Activated gamma-delta T cell (primary cell): ENCODE results near the gene NQO2.
A peak's percentile ranks its signal among the peaks of the same experiment; 100 is the strongest.
"Not testable (repeated sequence)": the region's sequence is repeated elsewhere in the genome, so short reads cannot be mapped to it uniquely, and the experiment has no call there.

Experiments used
- DNase-seq: peaks from one replicate; lab custom pipeline; 2025; lab: John Stamatoyannopoulos, UW

NQO2 gene

DNA sequence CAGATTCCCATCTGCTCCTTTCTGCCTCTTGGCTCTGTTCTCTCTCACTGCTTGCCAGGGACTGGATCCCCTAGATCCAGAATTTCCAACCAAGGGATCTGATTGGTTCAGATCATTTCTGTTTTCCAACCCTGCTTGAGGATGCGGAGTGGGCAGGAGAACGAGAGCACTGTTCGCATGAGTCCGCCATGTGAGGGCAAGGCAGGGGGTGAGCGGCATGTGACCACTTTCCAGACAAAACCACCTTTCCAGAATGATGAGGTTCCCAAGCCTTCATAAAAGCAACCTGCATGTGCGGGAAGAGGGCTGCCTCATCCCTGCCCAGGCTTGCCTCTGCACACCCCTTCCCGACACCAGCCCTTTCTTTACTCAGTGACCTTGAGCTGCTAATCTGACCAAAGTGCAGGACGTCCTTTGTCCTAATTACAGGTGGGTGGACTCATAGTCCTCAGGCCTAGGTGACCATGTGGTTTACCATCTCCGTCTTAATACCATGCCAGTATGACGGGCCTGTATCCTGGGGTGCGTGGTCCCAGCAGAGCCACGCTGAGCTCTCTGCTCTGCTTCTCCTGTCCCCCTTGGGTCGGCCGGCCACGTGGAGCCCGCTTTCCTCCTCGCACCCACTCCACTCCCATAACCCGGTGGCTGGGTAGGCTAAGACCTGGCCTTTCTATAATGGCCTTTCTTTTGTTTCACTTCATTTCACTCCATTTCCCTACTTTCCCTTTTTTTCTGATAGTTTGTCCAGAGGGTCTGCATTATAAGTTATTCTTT is 14.4 kb downstream of the NQO2 start:
- DNase-seq, result no peak

DNA sequence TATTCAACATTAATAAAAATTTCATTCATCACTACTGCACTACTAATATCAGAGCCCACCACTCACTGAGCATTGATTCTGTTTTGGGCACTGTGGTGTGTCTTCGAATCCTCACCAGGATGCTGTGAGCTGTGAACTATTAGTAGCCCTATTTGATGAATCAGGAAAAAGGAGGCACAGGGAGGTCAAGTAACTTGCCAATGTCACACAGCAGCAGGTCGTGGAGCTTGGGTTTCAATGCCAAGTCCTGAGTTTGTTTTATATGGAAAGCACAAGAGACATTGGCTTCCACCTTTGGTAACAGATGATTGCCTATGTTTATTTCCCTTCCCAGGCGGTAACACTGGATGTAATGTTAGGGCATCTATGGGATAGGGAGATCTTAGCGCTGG is 15.0 kb downstream of the NQO2 start:
- DNase-seq, result no peak

DNA sequence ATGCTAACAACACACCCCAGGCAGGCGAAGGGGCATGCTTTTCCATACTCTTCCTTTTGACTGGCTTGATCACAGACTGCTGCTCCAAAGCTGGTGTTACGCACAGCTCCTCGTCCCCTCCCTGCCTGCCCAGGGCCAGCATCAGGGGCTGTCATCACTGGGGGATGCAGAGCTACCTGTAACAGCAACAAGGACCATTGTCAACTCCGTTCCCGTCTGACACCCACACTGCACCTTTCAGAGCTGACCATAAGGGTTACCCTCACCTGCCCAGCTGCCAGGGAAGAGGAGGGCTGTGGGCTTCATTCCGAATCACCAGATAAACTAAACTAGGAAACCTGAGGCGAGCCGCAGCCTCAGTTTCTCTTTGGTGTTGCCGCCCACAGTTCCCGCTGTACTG is 15.4 kb downstream of the NQO2 start:
- no peak for DNase-seq

DNA sequence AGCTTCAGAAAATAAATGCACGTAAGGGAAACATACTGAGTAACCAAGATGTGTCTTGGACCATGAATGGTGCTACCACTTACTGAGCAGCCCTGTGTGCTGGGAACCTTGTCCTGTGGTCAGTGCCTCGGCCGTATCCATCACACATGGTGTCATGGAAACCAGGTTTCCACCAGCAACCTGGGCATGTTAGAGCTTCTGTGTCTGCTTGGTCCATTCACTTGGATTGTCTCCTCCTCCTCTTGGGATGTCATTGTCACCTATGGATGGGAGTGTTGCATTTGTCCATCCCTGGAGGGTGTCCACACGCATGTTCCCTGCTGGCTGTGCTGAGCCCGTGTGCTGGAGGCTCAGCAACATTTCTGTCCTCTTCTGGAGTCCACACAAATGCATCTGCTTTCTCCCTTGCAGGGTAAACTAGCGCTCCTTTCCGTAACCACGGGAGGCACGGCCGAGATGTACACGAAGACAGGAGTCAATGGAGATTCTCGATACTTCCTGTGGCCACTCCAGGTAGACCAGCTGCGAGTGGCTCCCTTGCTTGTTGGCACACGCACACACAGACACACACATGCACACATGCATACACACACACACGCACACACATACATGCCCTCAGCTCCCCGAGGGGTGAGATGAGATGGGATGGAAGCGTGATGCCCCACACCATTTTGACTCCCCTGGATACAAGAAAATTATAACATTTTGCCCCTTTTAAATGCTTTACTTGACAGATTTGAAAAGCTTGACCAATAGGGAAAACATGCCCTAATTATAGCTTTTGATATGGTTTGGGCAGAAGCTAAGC is 17.0 kb downstream of the NQO2 start:
- DNase-seq, result no peak

DNA sequence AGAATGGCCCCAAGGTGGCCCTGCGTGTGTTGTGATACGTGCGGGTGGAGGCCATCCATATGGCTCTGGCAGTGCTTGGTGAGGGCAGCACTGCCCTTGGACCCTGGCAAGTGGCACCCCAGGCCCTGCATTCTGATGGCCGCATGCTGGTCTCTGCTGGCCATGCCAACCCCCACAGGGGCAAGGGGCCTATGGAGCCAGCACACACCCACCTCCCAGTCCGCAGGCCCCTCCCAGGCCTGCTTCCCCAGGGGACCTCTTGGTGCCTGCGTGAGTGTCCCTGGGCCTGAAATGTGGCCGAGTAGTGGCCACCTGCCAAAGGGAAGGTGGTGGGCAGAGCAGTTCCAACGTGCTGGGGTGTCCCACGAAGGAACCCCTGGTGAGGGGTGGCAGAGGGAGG is 17.6 kb downstream of the NQO2 start:
- no peak for DNase-seq

DNA sequence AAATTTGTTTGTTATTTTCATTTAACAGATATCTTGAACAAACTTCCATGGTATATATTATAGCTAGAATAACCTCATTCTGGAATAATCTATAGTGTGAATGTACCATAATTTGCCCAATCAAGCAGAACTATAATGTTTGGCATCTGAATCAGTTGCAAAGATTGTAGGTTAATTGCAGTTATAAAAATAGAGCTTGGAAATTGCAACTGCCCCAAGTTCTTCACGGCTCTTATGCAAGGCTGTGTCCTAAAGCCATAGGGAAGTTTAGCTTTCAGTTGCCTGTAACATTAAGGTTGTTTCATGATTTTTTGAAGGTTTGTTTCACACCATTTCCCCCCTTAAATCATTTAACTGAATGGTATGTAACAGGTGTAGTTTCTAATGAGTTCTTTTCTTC is 19.4 kb downstream of the NQO2 start:
- DNase-seq, result no peak

DNA sequence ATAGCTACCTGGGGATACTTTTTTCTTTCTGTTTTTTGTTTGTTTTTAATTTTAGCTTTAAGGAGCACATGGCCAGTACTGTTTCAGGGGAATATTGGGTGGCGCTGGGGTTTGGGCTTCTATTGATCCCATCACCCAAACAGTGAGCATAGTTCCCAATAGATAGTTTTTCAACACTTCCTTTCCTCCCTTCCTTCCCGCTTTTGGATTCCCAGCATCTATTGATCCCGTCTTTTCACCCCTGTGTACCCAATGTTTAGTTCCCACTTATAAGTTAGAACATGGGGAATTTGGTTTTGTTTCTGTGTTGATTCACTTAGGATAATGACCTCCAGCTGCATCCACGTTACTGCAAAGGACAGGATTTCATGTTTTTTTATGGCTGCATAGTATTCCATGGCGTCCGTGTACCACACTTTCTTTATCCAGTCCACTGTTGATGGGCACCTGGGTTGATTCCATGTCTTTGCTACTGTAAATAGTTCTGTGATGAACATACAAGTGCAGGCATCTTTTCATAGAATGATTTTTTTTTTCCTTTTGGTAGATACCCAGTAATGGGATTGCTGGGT is 20.1 kb downstream of the NQO2 start:
- no peak for DNase-seq

DNA sequence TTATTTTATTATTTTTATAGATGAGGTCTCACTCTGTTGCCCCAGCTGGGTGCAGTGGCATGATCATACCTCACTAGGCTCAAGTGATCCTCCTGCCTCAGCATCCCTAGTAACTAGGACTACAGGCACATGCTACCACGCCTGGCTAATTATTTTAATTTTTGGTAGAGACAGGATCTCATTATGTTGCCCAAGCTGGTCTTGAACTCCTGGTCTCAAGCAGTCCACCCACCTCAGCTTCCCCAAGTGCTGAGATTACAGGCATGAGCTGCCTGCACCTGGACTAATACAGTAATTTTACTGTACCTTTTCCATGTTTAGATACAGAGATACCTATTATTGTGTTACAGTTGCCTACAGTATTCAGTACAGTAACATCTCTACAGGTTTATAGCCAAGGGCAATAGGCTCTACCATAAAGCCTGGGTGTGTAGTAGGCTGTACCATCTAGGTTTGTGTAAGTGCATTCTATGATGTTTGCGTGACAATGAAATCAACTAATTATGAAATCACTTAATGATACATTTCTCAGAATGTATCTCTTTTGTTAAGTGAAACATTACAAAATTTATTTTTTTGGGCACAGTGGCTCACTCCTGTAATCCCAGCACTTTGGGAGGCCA is 21.4 kb downstream of the NQO2 start:
- DNase-seq, result not testable (repeated sequence)

DNA sequence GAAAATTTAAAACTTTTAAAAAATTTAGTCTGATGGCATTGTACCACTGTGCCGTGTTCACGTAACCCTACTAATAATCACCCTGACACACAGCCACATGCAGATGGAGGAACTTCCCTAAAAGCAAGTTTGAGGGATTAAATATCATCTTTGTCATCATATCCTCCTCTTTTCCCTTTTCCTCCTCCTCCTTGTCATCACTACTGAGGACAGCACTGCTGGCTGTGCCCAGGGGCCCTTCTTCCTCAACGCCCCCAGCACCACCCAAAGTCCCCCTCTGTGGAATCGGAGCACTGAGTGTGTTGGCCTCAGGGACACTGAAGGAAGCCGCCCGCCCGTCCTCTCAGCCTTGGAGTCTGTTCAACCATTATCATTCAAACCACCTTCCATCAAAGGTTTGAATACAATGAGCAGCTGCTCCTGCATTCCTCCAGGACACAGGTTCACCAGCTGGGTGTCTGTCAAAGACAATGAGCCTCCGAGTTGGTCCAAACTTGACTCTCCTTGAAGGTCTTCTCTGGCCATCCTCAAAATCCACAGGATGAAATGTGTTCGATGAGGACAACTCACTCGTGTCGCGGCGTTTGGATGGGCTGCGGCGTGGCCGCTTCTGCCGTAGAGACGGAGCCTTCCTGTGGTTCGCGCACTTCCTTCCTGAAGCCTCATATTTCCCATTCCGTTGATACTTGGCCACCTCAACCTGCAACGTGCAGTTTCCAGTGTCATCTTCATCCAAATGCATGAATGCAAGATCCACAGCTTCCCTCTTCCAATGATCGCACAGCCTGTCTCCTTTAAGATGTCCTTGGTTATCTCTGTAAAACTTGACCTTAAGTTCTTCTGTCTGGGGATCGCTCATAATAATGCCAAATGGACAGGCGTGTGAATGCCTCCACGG is 23.3 kb downstream of the NQO2 start:
- peak; percentile 28 for DNase-seq

DNA sequence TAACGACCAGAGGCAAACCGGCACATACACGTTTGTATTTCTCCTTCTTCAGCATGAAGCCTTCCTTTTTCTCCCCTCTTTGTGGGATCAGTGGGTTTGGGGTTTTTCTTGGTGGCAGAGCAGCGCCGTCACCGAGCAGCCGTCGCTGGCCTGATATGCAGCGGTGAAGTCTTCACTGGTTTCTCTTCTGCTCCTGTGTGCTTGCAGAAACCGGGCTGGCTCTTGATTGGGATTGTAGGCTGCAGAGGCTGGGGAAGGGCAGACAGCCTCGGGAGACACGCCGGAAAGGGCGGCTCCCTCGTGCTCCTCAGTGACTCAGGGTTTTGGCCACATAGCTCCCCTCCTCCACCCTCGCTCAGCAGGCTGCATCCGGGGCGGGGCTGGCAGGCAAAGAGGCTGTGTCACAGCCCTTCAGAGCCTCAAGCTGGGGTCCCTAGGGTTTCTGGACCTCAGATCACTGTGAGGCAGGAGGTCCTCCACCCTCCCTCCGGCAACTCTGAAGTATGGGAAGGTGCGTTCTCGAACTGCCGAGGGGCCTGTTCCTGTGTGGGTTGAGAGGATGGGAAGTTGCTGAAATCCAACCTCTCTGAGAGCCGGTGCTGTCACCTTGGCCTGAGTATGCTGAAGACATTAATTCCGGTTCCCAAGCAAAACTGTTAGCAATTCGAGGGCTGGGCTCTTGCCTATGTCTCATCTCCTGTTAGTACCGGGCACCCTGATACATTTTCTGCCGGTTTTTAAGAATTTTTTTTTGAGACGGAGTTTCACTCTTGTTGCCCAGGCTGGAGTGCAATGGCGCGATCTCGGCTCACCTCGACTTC is 24.2 kb downstream of the NQO2 start:
- DNase-seq, result peak; percentile 72

DNA sequence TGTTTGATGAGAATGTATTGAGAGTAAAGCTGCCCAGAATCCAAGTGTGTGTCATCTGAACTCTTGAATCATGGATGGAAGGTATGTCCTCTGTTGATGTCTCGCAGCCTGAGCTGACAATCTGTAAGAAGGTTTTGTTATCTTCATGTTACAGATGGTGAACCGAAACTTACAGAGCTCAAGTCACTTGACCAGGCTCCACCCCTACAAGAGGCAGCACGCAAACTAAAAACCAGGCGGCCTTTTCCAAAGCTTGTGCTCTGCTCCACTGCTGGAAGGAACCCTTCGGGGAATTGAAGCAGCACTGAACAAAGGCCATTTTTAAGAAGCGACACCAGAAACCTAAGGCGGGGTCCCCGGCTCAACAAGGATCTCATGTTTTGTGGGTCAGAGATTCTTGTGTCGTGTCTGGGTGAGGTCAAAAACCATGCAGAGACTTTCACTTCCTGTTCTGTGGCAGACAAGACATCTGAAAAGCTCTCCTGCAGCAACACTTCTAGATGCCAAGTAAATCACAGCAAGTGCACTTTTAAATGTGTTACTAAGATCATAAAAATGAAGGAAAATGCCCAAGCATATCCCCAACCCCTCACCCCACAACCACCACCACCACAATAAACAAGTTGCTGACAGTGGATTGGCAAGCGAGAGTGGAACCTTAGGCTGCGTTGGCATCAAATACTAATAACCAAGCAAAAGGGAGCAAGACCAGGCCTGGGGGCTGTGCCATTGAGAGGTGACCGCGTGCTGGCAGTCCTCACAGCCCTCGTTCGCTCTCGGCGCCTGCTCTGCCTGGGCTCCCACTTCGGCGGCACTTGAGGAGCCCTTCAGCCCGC is 27.3 kb downstream of the NQO2 start:
- no peak for DNase-seq

DNA sequence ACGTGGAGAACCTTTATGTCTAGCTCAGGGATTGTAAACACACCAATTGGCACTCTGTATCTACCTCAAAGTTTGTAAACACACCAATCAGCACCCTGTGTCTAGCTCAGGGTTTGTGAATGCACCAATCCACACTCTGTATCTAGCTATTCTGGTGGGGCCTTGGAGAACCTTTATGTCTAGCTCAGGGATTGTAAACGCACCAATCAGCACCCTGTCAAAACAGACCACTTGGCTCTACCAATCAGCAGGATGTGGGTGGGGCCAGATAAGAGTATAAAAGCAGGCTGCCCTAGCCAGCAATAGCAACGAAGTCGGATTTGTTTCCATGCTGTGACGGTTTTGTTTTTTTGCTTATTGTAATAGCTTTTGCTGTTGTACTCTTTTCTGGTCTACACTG is 28.5 kb downstream of the NQO2 start:
- DNase-seq, result not testable (repeated sequence)

DNA sequence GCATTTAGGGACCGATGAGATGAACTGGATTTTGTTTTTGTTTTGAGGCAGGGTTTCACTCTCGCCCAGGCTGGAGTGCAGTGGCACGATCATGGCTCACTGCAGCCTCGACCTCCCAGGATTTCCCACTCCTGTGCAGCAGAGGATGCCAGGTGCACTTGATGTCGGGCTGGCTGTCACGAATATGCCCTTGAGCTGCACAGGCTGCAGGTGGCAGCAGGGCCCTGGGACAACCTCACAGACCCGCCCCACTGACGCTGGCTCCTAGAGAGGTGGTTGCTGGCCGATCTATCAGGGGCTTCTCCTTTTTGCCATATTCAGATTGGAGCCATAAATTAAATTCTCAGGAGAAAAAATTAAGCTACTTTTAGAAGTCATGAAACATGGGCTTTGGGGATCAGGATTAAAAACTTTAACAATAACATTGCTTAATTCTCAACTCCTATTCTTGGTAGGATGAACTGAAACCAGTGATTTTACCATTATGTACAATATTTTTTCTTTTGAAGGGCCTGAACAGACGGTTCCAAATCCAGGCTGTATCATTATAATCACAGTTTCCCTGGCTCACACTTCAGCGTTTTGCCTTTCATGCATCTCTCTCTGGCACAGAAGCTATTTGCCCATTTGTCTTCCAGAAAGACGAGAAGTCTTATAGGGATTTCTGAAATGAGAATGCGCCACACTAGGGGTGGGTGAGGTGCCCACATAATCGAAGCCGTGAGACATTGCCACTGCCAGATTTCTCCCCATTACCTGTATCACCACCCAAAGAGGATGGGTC is 32.4 kb downstream of the NQO2 start:
- no peak for DNase-seq

DNA sequence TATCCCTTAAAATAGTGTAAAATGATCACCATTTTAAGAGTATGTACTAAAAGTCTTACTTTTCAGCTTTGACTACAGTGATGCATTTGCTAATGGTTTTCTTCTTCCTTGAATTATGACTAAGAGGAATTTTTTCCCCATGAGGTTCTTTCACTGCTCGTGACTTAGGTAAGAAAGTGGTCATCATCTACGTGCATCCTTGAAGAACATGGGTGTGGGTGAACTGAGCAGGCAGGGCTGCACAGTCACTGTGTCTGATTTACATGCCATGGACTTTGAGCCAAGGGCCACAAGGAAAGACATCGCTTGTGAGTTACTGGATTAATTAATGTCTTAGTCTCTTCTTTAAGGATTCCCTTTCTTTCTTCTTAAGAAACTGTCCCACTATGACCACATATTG is 33.3 kb downstream of the NQO2 start:
- no peak for DNase-seq

DNA sequence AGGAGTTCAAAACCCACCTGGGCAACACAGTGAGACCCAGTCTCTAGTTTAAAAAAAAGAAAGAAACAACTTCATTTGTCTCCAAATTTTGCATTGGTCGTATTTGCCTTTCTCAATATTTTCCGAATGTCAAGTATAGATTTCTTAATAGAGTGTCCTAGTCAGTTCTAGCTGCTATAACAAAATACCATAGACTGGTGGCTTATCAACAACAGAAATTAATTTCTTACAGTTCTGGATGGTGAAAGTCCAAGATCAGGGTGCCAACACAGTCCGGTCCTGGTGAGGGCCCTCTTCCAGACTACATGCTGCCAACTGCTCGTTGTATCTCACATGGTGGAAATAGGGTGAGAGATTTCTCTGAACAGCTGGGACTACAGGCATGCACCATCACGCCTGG is 34.0 kb downstream of the NQO2 start:
- no peak for DNase-seq

DNA sequence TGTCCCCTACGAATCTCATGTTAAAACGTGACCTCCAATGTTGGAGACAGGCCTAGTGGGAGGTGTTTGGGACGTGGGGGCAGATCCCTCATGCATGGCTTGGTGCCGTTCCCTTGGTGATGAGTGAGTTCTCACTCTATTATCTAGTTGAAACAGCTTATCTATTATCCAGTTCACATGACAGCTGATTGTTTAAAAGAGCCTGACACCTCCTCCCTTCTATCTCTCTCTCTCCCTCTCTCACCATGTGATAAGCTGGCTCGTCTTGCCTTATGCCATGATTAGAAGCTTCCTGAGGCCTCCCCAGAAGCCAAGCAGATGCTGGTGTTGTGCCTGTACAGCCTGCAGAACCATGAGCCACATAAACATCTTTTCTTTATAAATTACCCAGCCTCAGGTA is 35.7 kb downstream of the NQO2 start:
- no peak for DNase-seq

DNA sequence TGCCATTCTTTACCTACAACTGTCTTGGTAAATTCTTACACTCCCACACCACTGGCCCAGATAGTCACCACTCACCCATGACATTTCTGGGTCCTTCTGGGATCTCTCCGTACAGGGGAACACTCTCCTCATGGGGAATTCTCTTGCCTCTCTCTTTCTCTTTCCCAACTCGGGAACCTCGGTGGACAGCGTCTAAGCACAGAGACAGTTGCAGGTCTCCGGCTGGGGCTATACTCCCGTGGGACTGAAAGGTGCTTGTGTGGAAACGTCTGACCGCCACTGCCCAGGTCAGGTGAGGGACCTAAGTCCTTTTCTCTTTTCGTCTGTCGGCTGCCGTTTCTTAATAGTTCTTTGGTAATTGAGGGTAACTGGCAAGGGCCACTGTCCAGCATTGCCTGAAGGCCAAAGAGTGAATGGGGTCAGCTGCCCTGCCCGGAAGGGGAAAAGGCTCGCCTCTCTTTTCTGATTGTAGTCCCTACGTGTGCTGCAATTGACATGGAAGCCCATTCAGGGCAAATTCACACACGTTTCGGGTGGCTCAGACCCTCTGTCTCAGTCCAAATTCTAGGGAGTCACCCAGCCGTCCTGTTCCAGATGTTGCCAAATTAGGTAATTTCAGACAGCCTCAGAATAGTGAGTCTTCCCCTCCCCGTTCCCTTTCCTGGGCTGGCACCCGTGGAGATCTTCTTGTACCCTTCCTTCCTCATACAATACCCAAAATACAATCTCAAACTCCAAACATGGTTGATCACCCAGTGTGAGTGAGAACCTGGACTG is 37.4 kb downstream of the NQO2 start:
- DNase-seq, result no peak
